Measurements from ENCODE around the gene NDUFAF3. TPM values are rescaled to one million over a fixed set of nuclear protein-coding genes. Genes with fewer than 3 reads are reported as not detected.
"Not testable (repeated sequence)": the region's sequence is repeated elsewhere in the genome, so short reads cannot be mapped to it uniquely, and the experiment has no call there.

The NDUFAF3 gene
- total and polyA plus RNA-seq, 3 experiments from 2014 or later: 86.3 to 217 (median 88.8) TPM

- Histone ChIP-seq H3K27ac (ENCODE audit: low read depth, low read length) (peak overlapping the region; percentile 45), H3K4me1 (ENCODE audit: insufficient read depth, low read length) (peaks cover 14% of the 10 kb centered on the region), H3K4me3 (ENCODE audit: low read length) (peak overlapping the region; percentile 98)
- ChIA-PET POLR2A (interaction anchor here (0.6 to 3.5 kb wide), 8 partner anchors 9 to 112 kb away, joined by 3 to 48 read pairs (median 5); partner anchors contain the start of genes DALRD3, IMPDH2, NDUFAF3 and P4HTM), CTCF (interaction anchor here (1.1 to 10.1 kb wide), 4 partner anchors 8 to 20 kb away, joined by 3 to 121 read pairs (median 56); partner anchors contain the start of genes DALRD3, NDUFAF3 and P4HTM)
- H3K27me3 Mint-ChIP-seq; H3K9me3 ChIP-seq (ENCODE audit: low read length); H3K9me3 Mint-ChIP-seq; DNase-seq; H3K27me3 ChIP-seq (ENCODE audit: insufficient read depth, low read length, poor library complexity, severe bottlenecking); H3K36me3 ChIP-seq (ENCODE audit: insufficient read depth, low read length): not testable (repeated sequence)
- Mint-ChIP-seq H3K4me3 (peak overlapping the region; percentile 89 to 100 (median 98)), H3K27ac (peak overlapping the region; percentile 70 to 100 (median 97)), H3K36me3 (peaks cover 0 to 42% (median 0%) of the 10 kb centered on the region in 3 donors), H3K4me1 (peaks cover 22 to 42% (median 41%) of the 10 kb centered on the region in 3 donors)
These were observed 13.3 kb upstream of the NDUFAF3 start for GRCh38 chr3:49008627-49009026.

GRCh38 chr3:49009396-49009795 lies 12.5 kb upstream of the NDUFAF3 start:
- ChIA-PET POLR2A (interaction anchor here (0.7 to 3.5 kb wide), 4 partner anchors 8 to 85 kb away, joined by 3 to 48 read pairs (median 4); partner anchors contain the start of genes DALRD3 and P4HTM), CTCF (interaction anchor here (1.1 to 10.1 kb wide), 4 partner anchors 9 to 331 kb away, joined by 3 to 121 read pairs (median 56); partner anchors contain the start of genes DALRD3, NDUFAF3, P4HTM and USP4)
- peaks cover 14% of the 10 kb centered on the region for H3K4me1 ChIP-seq (ENCODE audit: insufficient read depth, low read length)
- DNase-seq: no peak
- H3K27ac ChIP-seq (ENCODE audit: low read depth, low read length): no peak overlapping the region
- no peaks in the 10 kb centered on the region for H3K9me3 ChIP-seq (ENCODE audit: low read length)
- no peaks in the 10 kb centered on the region for H3K27me3 ChIP-seq (ENCODE audit: insufficient read depth, low read length, poor library complexity, severe bottlenecking)
- Mint-ChIP-seq H3K36me3 (peaks cover 0 to 49% (median 0%) of the 10 kb centered on the region in 3 donors), H3K4me1 (peaks cover 24 to 46% (median 41%) of the 10 kb centered on the region in 3 donors), H3K4me3 (peak overlapping the region in 5 of 7 donors; percentile 51 to 89 (median 62)), H3K9me3 (no peaks in the 10 kb centered on the region), H3K27me3 (peaks cover 0 to 3% of the 10 kb centered on the region in 2 donors), H3K27ac (peak overlapping the region in 2 of 8 donors; percentile 14 to 68)
- H3K36me3 ChIP-seq (ENCODE audit: insufficient read depth, low read length): peaks cover 2% of the 10 kb centered on the region
- H3K4me3 ChIP-seq (ENCODE audit: low read length): no peak overlapping the region

GRCh38 chr3:49012441-49013017 lies 9.4 kb upstream of the NDUFAF3 start:
- peaks cover 0 to 66% (median 5%) of the 10 kb centered on the region in 3 donors for H3K36me3 Mint-ChIP-seq
- H3K9me3 ChIP-seq (ENCODE audit: low read length): no peaks in the 10 kb centered on the region
- peaks cover 16 to 36% (median 32%) of the 10 kb centered on the region in 3 donors for H3K4me1 Mint-ChIP-seq
- peaks cover 12% of the 10 kb centered on the region for H3K36me3 ChIP-seq (ENCODE audit: insufficient read depth, low read length)
- peaks cover 13% of the 10 kb centered on the region for H3K4me1 ChIP-seq (ENCODE audit: insufficient read depth, low read length)
- H3K4me3 ChIP-seq (ENCODE audit: low read length): no peak overlapping the region
- POLR2A ChIA-PET: interaction anchor here (1.0 to 1.1 kb wide), 2 partner anchors 17 to 23 kb away, joined by 4 read pairs; partner anchors contain the start of gene IMPDH2
- no peaks in the 10 kb centered on the region for H3K9me3 Mint-ChIP-seq
- no peaks in the 10 kb centered on the region for H3K27me3 ChIP-seq (ENCODE audit: insufficient read depth, low read length, poor library complexity, severe bottlenecking)
- H3K27me3 Mint-ChIP-seq: no peaks in the 10 kb centered on the region
- H3K27ac Mint-ChIP-seq: peak overlapping the region in 4 of 8 donors; percentile 29 to 90 (median 52)
- CTCF ChIA-PET: interaction anchor here (5.6 to 10.1 kb wide), 2 partner anchors 11 to 24 kb away, joined by 65 to 121 read pairs; partner anchors contain the start of genes NDUFAF3 and P4HTM
- no peak overlapping the region for H3K27ac ChIP-seq (ENCODE audit: low read depth, low read length)
- DNase-seq: no peak
- H3K4me3 Mint-ChIP-seq: peak overlapping the region in 1 of 7 donors; percentile 58

DNA sequence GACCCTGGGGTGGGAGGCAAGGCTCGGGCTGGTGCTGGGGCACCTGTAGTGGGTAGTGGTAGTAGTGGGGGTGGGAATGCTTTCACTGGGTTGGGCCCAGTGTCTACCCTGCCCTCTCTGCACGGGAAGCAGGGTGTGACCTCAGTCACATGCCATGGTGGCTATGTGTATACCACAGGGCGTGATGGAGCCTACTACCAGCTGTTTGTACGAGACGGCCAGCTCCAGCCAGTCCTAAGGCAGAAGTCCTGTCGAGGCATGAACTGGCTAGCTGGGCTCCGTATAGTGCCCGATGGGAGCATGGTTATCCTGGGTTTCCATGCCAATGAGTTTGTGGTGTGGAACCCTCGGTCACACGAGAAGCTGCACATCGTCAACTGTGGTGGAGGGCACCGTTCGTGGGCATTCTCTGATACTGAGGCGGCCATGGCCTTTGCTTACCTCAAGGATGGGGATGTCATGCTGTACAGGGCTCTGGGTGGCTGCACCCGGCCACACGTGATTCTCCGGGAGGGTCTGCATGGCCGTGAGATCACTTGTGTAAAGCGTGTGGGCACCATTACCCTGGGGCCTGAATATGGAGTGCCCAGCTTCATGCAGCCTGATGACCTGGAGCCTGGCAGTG lies 8.7 kb upstream of the NDUFAF3 start:
- Histone ChIP-seq H3K27ac (ENCODE audit: low read depth, low read length) (no peak overlapping the region), H3K4me3 (ENCODE audit: low read length) (no peak overlapping the region), H3K9me3 (ENCODE audit: low read length) (no peaks in the 10 kb centered on the region), H3K27me3 (ENCODE audit: insufficient read depth, low read length, poor library complexity, severe bottlenecking) (no peaks in the 10 kb centered on the region), H3K36me3 (ENCODE audit: insufficient read depth, low read length) (peaks cover 12% of the 10 kb centered on the region), H3K4me1 (ENCODE audit: insufficient read depth, low read length) (peaks cover 11% of the 10 kb centered on the region)
- H3K4me1 Mint-ChIP-seq: peaks cover 12 to 34% (median 29%) of the 10 kb centered on the region in 3 donors
- peaks cover 0 to 64% (median 5%) of the 10 kb centered on the region in 3 donors for H3K36me3 Mint-ChIP-seq
- H3K27ac Mint-ChIP-seq: peak overlapping the region in 2 of 8 donors; percentile 36 to 43
- no peaks in the 10 kb centered on the region for H3K9me3 Mint-ChIP-seq
- H3K27me3 Mint-ChIP-seq: no peaks in the 10 kb centered on the region
- CTCF ChIA-PET: interaction anchor here (0.7 to 10.1 kb wide), 7 partner anchors 10 to 38 kb away, joined by 3 to 121 read pairs (median 5); partner anchors contain the start of genes IMPDH2, NDUFAF3 and P4HTM
- peak overlapping the region in 1 of 7 donors; percentile 37 for H3K4me3 Mint-ChIP-seq
- POLR2A ChIA-PET: interaction anchor here (1.0 to 2.2 kb wide), 3 partner anchors 9 to 24 kb away, joined by 4 to 11 read pairs (median 6); partner anchors contain the start of genes NDUFAF3 and P4HTM
- no peak for DNase-seq

DNA sequence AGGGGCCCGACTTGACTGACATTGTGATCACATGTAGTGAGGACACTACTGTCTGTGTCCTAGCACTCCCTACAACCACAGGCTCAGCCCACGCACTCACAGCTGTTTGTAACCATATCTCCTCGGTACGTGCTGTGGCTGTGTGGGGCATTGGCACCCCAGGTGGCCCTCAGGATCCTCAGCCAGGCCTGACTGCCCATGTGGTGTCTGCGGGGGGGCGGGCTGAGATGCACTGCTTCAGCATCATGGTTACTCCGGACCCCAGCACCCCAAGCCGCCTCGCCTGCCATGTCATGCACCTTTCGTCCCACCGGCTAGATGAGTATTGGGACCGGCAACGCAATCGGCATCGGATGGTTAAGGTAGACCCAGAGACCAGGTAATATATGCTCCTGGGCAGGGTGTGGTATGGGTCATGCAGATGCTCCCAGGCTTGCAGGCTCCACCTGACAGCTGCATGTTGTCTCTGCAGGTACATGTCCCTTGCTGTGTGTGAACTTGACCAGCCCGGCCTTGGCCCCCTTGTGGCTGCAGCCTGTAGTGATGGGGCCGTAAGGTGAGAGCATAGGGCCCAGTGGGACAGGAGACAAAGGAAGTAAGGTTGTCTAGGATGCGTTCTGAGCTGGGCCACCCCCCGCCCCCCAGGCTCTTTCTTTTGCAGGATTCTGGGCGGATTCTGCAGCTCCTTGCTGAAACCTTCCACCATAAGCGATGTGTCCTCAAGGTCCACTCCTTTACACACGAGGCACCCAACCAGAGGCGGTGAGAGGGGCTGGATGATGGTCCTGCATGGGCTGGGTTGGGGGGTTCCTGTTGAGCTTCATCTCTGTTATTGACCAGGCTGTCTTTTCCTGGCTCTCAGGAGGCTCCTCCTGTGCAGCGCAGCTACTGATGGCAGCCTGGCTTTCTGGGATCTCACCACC lies 7.9 kb upstream of the NDUFAF3 start:
- Mint-ChIP-seq H3K4me3 (peak overlapping the region in 1 of 7 donors; percentile 66), H3K27ac (peak overlapping the region in 2 of 8 donors; percentile 36 to 43)
- DNase-seq: peak in 1 of 5 donors; percentile 24

DNA sequence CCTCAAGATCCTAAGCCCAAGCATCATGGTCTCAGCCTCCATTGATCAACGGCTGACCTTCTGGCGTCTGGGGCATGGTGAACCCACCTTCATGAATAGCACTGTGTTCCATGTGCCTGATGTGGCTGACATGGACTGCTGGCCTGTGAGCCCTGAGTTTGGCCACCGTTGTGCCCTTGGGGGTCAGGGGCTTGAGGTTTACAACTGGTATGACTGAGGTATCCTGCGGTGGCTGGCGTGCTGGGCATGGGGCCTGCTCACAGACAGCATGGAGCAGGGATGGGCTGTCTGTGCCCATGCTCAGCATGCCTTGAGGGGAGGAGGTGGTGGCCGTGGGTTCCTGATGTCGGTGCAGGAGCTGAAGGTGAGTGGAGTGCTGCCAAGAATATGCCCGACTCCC lies 6.8 kb upstream of the NDUFAF3 start:
- Mint-ChIP-seq H3K9me3 (no peaks in the 10 kb centered on the region), H3K27ac (peak overlapping the region in 2 of 8 donors; percentile 17 to 78), H3K4me1 (peaks cover 12 to 34% (median 27%) of the 10 kb centered on the region in 3 donors)

More for the DNA sequence above, 7.9 kb upstream of the NDUFAF3 start:
- Mint-ChIP-seq H3K4me1 (peaks cover 11 to 33% (median 26%) of the 10 kb centered on the region in 3 donors), H3K9me3 (no peaks in the 10 kb centered on the region), H3K36me3 (peaks cover 0 to 63% (median 5%) of the 10 kb centered on the region in 3 donors), H3K27me3 (no peaks in the 10 kb centered on the region)
- ChIA-PET CTCF (interaction anchor here (0.7 to 10.1 kb wide), 8 partner anchors 10 to 79 kb away, joined by 3 to 121 read pairs (median 4); partner anchors contain the start of genes IMPDH2, NDUFAF3 and P4HTM), POLR2A (interaction anchor here (0.6 to 2.2 kb wide), 3 partner anchors 8 to 82 kb away, joined by 6 to 11 read pairs (median 6); partner anchors contain the start of genes NDUFAF3 and P4HTM)
- Histone ChIP-seq H3K4me3 (ENCODE audit: low read length) (no peak overlapping the region), H3K9me3 (ENCODE audit: low read length) (no peaks in the 10 kb centered on the region), H3K27me3 (ENCODE audit: insufficient read depth, low read length, poor library complexity, severe bottlenecking) (no peaks in the 10 kb centered on the region), H3K36me3 (ENCODE audit: insufficient read depth, low read length) (peaks cover 12% of the 10 kb centered on the region), H3K4me1 (ENCODE audit: insufficient read depth, low read length) (peaks cover 11% of the 10 kb centered on the region), H3K27ac (ENCODE audit: low read depth, low read length) (no peak overlapping the region)

More for the DNA sequence above, 6.8 kb upstream of the NDUFAF3 start:
- Histone ChIP-seq H3K4me3 (ENCODE audit: low read length) (no peak overlapping the region), H3K9me3 (ENCODE audit: low read length) (no peaks in the 10 kb centered on the region), H3K27me3 (ENCODE audit: insufficient read depth, low read length, poor library complexity, severe bottlenecking) (no peaks in the 10 kb centered on the region), H3K4me1 (ENCODE audit: insufficient read depth, low read length) (peaks cover 22% of the 10 kb centered on the region), H3K36me3 (ENCODE audit: insufficient read depth, low read length) (peaks cover 12% of the 10 kb centered on the region), H3K27ac (ENCODE audit: low read depth, low read length) (no peak overlapping the region)
- DNase-seq: no peak
- Mint-ChIP-seq H3K27me3 (no peaks in the 10 kb centered on the region), H3K4me3 (peak overlapping the region in 2 of 7 donors; percentile 20 to 94), H3K36me3 (peaks cover 0 to 61% (median 5%) of the 10 kb centered on the region in 3 donors)
- POLR2A ChIA-PET: interaction anchor here (2.2 kb wide), 1 partner anchor 26 kb away, joined by 11 read pairs; the partner anchor contains the start of gene P4HTM
- CTCF ChIA-PET: interaction anchor here (1.5 to 5.6 kb wide), 4 partner anchors 14 to 78 kb away, joined by 3 to 65 read pairs (median 4); partner anchors contain the start of gene P4HTM

Measured in CD8-positive, alpha-beta memory T cell (primary cell).